ENCODE results near the gene ZFYVE1. TPM values are rescaled to one million over a fixed set of nuclear protein-coding genes. Genes with fewer than 3 reads are reported as not detected.

ZFYVE1 gene
- total and polyA plus RNA-seq, 2 experiments from 2014 or later: 3.2 to 12.5 TPM

DNA sequence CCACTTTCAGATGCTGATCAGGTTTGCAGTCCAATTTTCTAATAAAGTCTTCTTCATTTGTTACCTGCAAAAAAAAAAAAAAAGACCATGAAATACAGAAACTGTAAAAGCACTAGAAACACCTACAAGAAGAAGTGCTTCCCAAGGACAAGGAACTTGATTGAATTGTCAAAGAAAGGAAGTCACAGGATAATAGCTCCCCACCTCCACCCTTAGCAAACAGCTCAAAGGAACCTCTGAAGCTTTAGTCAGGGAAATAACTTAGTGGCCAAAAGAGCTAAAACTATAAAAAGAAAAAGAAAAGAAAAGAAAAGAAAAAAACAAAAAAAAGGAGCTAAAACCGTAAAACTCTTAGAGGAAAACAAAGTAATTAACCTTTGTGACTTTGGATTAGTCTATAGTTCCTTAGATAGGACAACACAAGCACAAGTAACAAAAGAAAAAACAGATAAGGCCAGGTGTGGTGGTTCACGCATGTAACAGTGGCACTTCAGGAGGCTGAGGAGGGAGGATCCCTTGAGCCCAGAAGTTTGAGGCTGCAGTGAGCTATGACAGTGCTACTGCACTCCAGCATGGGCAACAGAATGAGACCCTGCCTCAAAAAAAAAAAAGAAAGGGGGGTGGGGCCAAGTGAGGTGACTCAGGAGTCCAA, 28.5 kb downstream of the ZFYVE1 start (continued):
- TF ChIP-seq JUNB (IDR thresholded peaks at IDR 0.05; ENCODE audit: unreplicated experiment): no peak
- TF ChIP-seq NANOG (IDR thresholded peaks at IDR 0.05; ENCODE audit: borderline replicate concordance): no peak
- no peak for TF ChIP-seq EZH2 (IDR thresholded peaks at IDR 0.05; ENCODE audit: low read depth, unreplicated experiment)
- TF ChIP-seq, protein P1, sequence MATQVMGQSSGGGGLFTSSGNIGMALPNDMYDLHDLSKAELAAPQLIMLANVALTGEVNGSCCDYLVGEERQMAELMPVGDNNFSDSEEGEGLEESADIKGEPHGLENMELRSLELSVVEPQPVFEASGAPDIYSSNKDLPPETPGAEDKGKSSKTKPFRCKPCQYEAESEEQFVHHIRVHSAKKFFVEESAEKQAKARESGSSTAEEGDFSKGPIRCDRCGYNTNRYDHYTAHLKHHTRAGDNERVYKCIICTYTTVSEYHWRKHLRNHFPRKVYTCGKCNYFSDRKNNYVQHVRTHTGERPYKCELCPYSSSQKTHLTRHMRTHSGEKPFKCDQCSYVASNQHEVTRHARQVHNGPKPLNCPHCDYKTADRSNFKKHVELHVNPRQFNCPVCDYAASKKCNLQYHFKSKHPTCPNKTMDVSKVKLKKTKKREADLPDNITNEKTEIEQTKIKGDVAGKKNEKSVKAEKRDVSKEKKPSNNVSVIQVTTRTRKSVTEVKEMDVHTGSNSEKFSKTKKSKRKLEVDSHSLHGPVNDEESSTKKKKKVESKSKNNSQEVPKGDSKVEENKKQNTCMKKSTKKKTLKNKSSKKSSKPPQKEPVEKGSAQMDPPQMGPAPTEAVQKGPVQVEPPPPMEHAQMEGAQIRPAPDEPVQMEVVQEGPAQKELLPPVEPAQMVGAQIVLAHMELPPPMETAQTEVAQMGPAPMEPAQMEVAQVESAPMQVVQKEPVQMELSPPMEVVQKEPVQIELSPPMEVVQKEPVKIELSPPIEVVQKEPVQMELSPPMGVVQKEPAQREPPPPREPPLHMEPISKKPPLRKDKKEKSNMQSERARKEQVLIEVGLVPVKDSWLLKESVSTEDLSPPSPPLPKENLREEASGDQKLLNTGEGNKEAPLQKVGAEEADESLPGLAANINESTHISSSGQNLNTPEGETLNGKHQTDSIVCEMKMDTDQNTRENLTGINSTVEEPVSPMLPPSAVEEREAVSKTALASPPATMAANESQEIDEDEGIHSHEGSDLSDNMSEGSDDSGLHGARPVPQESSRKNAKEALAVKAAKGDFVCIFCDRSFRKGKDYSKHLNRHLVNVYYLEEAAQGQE (IDR thresholded peaks at IDR 0.05; ENCODE audit: unreplicated experiment): no peak

DNA sequence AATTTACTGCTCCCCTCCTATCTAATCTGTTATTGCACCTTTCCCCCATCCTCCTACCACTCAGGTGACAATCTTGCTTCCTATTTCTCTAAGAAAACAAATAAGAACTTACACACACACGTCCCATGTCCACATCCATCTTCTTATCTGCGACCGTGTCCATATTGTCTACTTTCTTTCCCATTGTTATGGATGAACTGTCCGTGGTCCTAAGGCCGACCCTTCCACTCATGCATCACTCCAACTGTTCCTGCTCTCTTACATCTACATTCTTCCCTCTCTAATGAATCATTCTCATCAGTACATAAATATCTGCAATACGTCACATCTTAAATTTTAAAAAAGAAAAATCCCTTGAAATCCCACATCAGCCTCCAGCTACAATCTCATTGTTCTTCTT, 30.0 kb downstream of the ZFYVE1 start:
- Mint-ChIP-seq H3K4me1 (peaks cover 13% of the 10 kb centered on the region), H3K9me3 (no peaks in the 10 kb centered on the region), H3K27ac (no peak overlapping the region), H3K4me3 (no peak overlapping the region), H3K36me3 (ENCODE audit: low read depth) (peaks cover 26% of the 10 kb centered on the region), H3K27me3 (ENCODE audit: insufficient read depth, low read depth, poor library complexity) (peaks cover 1% of the 10 kb centered on the region)
- H3K27ac ChIP-seq (ENCODE audit: low read depth): no peak overlapping the region
- DNase-seq (ENCODE audit: low spot score) (no peak), ATAC-seq (no peak)
- H3K4me2 ChIP-seq: no peak overlapping the region
- no peaks in the 10 kb centered on the region for H4K20me1 ChIP-seq (replicated peaks; ENCODE audit: insufficient read depth)
- H3K4me1 ChIP-seq (ENCODE audit: insufficient read depth): peaks cover 17% of the 10 kb centered on the region; the same call in 1 of the 2 replicates
- H3K9me2 ChIP-seq (ENCODE audit: insufficient read depth): no peaks in the 10 kb centered on the region
- no peaks in the 10 kb centered on the region for H3K36me3 ChIP-seq (ENCODE audit: insufficient read depth)
- no peak overlapping the region for H2AFZ ChIP-seq
- H3K79me2 ChIP-seq (replicated peaks; ENCODE audit: insufficient read depth): no peaks in the 10 kb centered on the region; the same call in 1 of the 2 replicates
- no peak for TF ChIP-seq EZH2 (IDR thresholded peaks at IDR 0.05; ENCODE audit: low read depth, unreplicated experiment)
- TF ChIP-seq, protein P1 (IDR thresholded peaks at IDR 0.05; ENCODE audit: unreplicated experiment): peak; percentile 62
- no peaks in the 10 kb centered on the region for H3K27me3 ChIP-seq (ENCODE audit: insufficient read depth)
- H3K4me3 ChIP-seq: no peak overlapping the region
- no peaks in the 10 kb centered on the region for H3F3A ChIP-seq (replicated peaks; ENCODE audit: low read depth)

DNA sequence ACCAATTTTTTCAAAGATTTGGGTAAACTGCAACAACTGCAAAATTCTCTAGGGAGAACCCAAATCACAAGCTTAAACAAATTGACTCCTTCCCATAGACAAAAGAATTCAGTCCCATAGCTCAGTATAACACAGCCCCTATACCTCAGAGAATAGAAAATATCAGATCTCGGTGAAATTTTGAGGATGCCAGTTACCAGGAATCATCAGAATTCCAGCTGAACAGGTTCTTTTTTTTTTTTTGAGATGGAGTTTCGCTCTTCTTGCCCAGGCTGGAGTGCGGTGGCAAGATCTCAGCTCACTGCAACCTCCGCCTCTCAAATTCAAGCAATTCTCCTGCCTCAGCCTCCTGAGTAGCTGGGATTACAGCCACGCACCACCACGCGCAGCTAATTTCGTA, 36.7 kb downstream of the ZFYVE1 start:
- no peak overlapping the region for H3K27ac ChIP-seq (ENCODE audit: low read depth)
- TF ChIP-seq ZNF331 (CRISPR knock-in tag; IDR thresholded peaks at IDR 0.05; ENCODE audit: low read depth) (no peak), NANOG (IDR thresholded peaks at IDR 0.05; ENCODE audit: borderline replicate concordance) (no peak), POLR2AphosphoS5 (IDR thresholded peaks at IDR 0.05; ENCODE audit: low read depth) (no peak), ZNF114 (CRISPR knock-in tag; IDR thresholded peaks at IDR 0.05) (no peak)
- no peaks in the 10 kb centered on the region for H3K9me3 Mint-ChIP-seq
- no peaks in the 10 kb centered on the region for H4K20me1 ChIP-seq (replicated peaks; ENCODE audit: insufficient read depth)
- H3K4me3 ChIP-seq: no peak overlapping the region
- 0 out of 2 replicates have a peak, but pooled peaks cover 4% of the 10 kb centered on the region for H3K36me3 ChIP-seq (ENCODE audit: insufficient read depth)
- no peaks in the 10 kb centered on the region for H3K27me3 ChIP-seq (ENCODE audit: insufficient read depth)
- no peaks in the 10 kb centered on the region for H3K79me2 ChIP-seq (replicated peaks; ENCODE audit: insufficient read depth)
- H3K4me1 ChIP-seq (ENCODE audit: insufficient read depth): no peaks in the 10 kb centered on the region
- H2AFZ ChIP-seq: no peak overlapping the region
- ATAC-seq (no peak), DNase-seq (ENCODE audit: low spot score) (no peak)
- H3K36me3 Mint-ChIP-seq (ENCODE audit: low read depth): peaks cover 19% of the 10 kb centered on the region
- H3K4me3 Mint-ChIP-seq: no peak overlapping the region
- no peak overlapping the region for H3K27ac Mint-ChIP-seq
- H3K4me1 Mint-ChIP-seq: no peaks in the 10 kb centered on the region
- peaks cover 3% of the 10 kb centered on the region for H3K27me3 Mint-ChIP-seq (ENCODE audit: insufficient read depth, low read depth, poor library complexity)
- no peak overlapping the region for H3K4me2 ChIP-seq
- H3K9me2 ChIP-seq (ENCODE audit: insufficient read depth): no peaks in the 10 kb centered on the region
- no peaks in the 10 kb centered on the region for H3F3A ChIP-seq (replicated peaks; ENCODE audit: low read depth)

Data from GM23338 (cell line).